ENCODE results near the gene TNNC2. TPM values are rescaled to one million over a fixed set of nuclear protein-coding genes. Genes with fewer than 3 reads are reported as not detected.
A peak's percentile ranks its signal among the peaks of the same experiment; 100 is the strongest.
"Not testable (repeated sequence)": the region's sequence is repeated elsewhere in the genome, so short reads cannot be mapped to it uniquely, and the experiment has no call there.

The TNNC2 gene
- total and polyA plus RNA-seq, 5 donors, result 0.46 to 0.77 TPM; not detected in 3

DNA sequence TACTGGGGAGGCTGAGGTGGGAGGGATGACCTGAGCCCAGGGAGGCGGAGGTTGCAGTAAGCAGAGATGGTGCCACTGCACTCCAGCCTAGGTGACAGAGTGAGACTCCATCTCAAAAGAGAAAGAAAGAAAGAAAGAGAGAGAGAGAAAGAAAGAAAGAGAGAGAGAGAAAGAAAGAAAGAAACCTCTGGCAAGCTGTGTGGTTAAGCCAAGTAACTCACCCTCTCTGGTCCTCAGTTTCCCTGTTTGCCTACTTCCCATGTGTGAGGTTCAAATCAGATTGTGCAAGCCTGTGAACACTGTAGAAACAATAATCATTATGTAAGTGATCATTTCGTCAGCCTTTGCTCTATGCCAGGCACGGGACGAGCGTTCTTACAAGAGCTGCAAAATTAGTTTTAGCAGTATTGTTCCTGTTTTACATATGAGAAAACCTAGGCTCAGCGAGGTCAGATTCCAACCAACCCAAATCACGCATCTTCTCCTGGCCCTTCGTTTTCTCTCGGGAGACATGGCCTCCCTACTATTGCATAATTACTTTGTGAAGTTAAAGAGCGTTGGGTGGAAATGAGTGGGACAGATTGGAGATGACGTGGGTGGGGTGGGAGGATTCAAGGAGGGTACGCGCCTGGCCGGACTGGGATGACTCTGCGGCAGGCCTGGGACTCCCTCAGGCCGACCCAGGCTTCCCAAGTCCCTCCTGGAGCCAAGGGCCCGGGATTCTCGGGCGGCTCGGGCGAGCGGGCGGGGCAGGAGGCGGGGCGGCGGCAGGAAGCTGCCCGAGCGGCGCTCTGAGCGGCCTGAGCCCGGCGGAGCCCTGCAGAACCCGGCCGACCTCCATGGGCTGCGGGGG is 6.1 kb upstream of the TNNC2 start, which contains the start of gene SNX21:
Gene SNX21 (plus strand): TSS at position 770 of the 853 bp plus-strand sequence. CDS start 121 bp downstream, outside the sequence.
- H3K27me3 ChIP-seq (ENCODE audit: control insufficient read depth, insufficient read depth), result no peaks in the 10 kb centered on the region
- ATAC-seq (peak; percentile 93 to 94), DNase-seq (peak; percentile 94 to 96 (median 96))
- no peaks in the 10 kb centered on the region for H3K9me3 ChIP-seq (ENCODE audit: control insufficient read depth, low read length)
- intact Hi-C loops (cut with DNase I), result loop anchor here in 1 of 4 donors (10.0 kb wide), 1 partner anchor 102 kb away; the partner anchor contains the start of gene PCIF1
- peak within 1 kb of the TSS; percentile 50 for H3K4me3 ChIP-seq (ENCODE audit: low read length)
- H3K27ac ChIP-seq (ENCODE audit: low read length), result peak within 1 kb of the TSS; percentile 85
- H3K4me1 ChIP-seq (ENCODE audit: control insufficient read depth, insufficient read depth, low read length), result peaks cover 7% of the 10 kb centered on the region
- WGBS, result 4% methylated on average over 35 of the region's 35 CpGs

DNA sequence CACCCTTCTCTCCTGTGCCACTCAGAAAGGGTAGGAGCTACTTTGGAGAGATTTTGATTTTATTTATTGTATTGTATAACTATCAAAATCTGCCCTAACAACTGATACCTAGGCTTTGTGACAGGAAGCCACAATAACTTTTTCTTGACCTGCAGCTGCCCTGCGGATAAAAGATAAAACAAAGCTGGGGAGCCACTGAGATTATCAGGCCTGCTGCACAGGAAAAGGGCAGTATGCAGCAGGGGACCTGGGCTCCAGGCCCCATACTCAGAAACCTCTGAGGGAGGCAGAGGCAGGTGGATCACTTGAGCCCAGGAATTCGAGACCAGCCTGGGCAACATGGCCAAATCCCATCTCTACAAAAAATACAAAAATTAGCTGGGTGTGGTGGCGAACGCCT is 5.5 kb upstream of the TNNC2 start:
- peaks cover 7% of the 10 kb centered on the region for H3K4me1 ChIP-seq (ENCODE audit: control insufficient read depth, insufficient read depth, low read length)
- H3K27ac ChIP-seq (ENCODE audit: low read length), result peak overlapping the region; percentile 85
- intact Hi-C loops (cut with DNase I), result loop anchor here in 1 of 4 donors (10.0 kb wide), 1 partner anchor 102 kb away; the partner anchor contains the start of gene PCIF1
- 77% methylated on average over 4 of the region's 4 CpGs for WGBS
- ATAC-seq (no peak), DNase-seq (no peak)
- no peaks in the 10 kb centered on the region for H3K9me3 ChIP-seq (ENCODE audit: control insufficient read depth, low read length)
- H3K4me3 ChIP-seq (ENCODE audit: low read length), result no peak overlapping the region
- H3K27me3 ChIP-seq (ENCODE audit: control insufficient read depth, insufficient read depth), result no peaks in the 10 kb centered on the region

DNA sequence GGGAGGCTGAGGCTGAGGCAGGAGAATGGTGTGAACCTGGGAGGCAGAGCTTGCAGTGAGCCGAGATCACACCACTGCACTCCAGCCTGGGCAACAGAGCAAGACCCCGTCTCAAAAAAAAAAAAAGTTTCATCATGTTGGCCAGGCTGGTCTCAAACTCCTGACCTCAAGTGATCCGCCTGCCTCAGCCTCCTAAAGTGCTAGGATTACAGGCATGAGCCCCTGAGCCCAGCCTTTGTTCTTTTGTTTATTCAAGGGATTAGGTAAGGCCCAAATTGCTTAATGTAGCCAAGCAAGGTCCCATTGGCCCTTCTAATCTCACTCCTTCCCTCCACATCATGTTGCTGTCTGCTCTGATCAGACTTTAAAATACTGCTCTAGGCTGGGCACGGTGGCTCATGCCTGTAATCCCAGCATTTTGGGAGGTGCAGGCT is 2.6 kb upstream of the TNNC2 start:
- not testable (repeated sequence) for H3K9me3 ChIP-seq (ENCODE audit: control insufficient read depth, low read length); H3K27ac ChIP-seq (ENCODE audit: low read length); DNase-seq; H3K27me3 ChIP-seq (ENCODE audit: control insufficient read depth, insufficient read depth); ATAC-seq; H3K4me3 ChIP-seq (ENCODE audit: low read length); H3K4me1 ChIP-seq (ENCODE audit: control insufficient read depth, insufficient read depth, low read length)
- intact Hi-C loops (cut with DNase I), result loop anchor here in 2 of 4 donors (10.0 kb wide), 2 partner anchors 105 to 135 kb away; partner anchors contain the start of gene PCIF1 (in 1 of the 2)
- 85% methylated on average over 4 of the region's 4 CpGs for WGBS

DNA sequence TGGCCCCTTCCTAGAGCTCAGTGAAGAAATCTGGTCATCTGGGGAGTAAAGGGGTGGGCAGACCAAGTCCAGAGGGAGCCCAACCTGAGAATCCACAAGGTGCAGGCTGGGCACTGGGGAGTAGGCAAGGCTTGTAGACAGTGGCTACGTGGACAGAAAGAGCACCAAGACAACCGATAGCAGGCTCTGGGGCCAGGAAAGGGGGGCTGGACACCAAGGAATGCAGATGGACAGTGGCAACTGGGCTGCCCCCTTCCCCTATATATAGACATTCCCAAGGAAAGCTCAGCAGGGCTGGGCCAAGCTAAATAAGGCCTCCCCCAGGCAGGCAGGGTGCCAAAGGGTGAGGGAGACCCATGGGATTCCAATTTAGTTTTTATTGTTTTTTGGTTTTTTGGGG is 1.5 kb upstream of the TNNC2 start:
- Histone ChIP-seq H3K27ac (ENCODE audit: low read length) (peak overlapping the region; percentile 70), H3K27me3 (ENCODE audit: control insufficient read depth, insufficient read depth) (no peaks in the 10 kb centered on the region), H3K4me1 (ENCODE audit: control insufficient read depth, insufficient read depth, low read length) (peaks cover 7% of the 10 kb centered on the region), H3K4me3 (ENCODE audit: low read length) (no peak overlapping the region), H3K9me3 (ENCODE audit: control insufficient read depth, low read length) (no peaks in the 10 kb centered on the region)
- DNase-seq (peak in 2 of 3 donors; percentile 43 to 70), ATAC-seq (no peak)
- WGBS, result 26% methylated on average over 2 of the region's 2 CpGs
- intact Hi-C loops (cut with DNase I), result loop anchor here in 1 of 4 donors (10.0 kb wide), 1 partner anchor 136 kb away; no protein-coding TSS in a partner anchor

DNA sequence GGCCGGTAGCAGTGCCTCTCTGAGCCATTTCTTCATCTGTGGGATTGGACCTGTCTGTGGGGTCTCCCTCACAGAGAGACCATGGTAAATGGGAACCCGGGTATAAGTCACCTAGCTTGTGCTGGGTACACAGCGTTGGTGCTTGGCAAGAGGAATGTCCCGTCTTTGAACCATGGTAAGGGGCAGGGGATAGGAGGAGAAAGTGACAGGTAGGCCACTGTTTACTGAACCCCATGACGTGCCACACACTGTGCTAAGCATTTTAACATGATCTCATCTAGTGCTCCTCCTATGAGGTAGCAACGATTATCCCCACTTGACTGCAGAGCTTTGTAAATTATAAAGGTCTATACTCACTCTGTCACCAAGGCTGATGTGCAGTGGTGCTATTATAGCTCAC is 600 bp upstream of the TNNC2 start:
- Histone ChIP-seq H3K27me3 (ENCODE audit: control insufficient read depth, insufficient read depth) (no peaks in the 10 kb centered on the region), H3K4me3 (ENCODE audit: low read length) (no peak overlapping the region), H3K4me1 (ENCODE audit: control insufficient read depth, insufficient read depth, low read length) (peaks cover 10% of the 10 kb centered on the region), H3K27ac (ENCODE audit: low read length) (no peak overlapping the region), H3K9me3 (ENCODE audit: control insufficient read depth, low read length) (no peaks in the 10 kb centered on the region)
- intact Hi-C loops (cut with DNase I), result loop anchor here in 1 of 4 donors (10.0 kb wide), 1 partner anchor 137 kb away; no protein-coding TSS in a partner anchor
- WGBS, result 88% methylated on average over 6 of the region's 6 CpGs
- no peak for ATAC-seq
- DNase-seq, result no peak

DNA sequence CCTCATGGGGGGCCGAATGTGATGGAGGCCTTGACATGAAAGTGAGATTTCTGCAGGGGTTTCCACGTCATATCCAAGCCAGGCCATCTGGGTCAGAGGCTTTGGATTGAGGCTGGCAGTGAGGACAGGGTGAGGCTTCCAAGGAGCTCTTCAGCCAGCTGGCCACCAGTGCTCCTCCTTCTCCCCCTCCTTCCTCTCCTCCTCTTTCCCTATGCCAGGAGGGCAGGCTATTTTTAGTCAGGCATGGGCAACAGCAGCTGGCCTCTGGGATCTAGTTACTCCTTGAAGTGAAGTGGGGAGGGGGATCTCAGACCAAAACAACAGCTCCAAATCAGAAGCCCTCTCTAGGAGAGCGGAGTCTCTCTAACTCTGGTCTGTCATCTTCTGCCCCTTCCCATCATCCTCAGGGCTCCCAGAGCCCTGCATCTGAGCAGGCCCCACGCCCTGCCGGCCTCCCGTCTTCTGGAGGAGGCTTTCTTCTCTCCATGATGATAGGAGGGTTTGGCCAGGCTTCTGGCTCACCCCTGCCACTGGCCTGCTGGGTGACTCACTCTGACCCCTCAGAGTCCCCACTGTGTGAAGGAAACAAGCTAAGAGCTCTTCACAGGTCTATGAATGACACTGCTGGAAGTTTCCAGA is 612 bp downstream of the TNNC2 start:
- Histone ChIP-seq H3K9me3 (ENCODE audit: control insufficient read depth, low read length) (no peaks in the 10 kb centered on the region), H3K4me1 (ENCODE audit: control insufficient read depth, insufficient read depth, low read length) (peaks cover 10% of the 10 kb centered on the region), H3K27me3 (ENCODE audit: control insufficient read depth, insufficient read depth) (no peaks in the 10 kb centered on the region), H3K27ac (ENCODE audit: low read length) (peak overlapping the region; percentile 2), H3K4me3 (ENCODE audit: low read length) (no peak overlapping the region)
- DNase-seq (peak in 2 of 3 donors; percentile 70 to 77), ATAC-seq (peak; percentile 53 to 71)
- intact Hi-C loops (cut with DNase I), result loop anchor here in 1 of 4 donors (10.0 kb wide), 1 partner anchor 138 kb away; no protein-coding TSS in a partner anchor
- 40% methylated on average over 6 of the region's 6 CpGs for whole genome bisulfite sequencing

DNA sequence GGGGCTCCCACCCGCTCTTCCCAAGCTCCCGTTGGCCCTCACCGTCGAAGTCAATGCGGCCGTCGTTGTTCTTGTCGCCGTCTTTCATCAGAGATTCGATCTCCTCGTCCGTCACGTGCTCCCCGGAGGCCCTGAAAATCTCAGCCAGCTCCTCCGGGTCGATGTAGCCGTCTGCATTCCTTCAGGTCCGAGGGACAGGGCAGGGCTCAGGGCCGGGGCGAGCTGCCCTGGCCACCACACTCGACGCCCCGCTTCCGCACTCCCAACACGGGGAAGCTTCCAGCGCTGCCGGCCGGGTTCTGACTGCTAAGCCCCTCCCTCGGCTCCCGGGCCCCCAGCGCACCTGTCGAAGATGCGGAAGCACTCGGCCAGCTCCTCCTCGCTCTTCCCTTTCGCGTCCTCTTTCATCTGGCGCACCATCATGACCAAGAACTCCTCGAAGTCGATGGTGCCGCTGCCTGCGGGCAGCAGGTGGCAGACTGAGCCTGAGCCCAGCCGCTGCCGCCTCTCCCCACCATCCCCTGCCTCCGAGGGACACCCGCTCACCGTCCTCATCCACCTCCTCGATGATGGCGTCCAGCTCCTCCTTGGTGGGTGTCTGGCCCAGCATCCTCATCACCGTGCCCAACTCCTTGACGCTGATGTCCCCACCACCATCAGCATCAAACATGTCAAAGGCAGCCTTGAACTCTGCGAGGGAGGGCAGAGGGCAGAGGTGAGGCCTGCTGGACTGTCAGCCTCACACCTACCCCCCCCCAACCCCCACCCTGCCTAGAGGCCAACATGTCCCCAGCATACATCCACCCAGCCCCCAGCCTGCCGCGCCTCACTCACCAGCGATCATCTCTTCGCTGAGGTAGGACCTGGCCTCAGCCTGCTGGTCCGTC is 2.9 kb downstream of the TNNC2 start:
- 18% methylated on average over 57 of the region's 57 CpGs for WGBS
- intact Hi-C loops (cut with DNase I), result loop anchor here in 1 of 4 donors (10.0 kb wide), 1 partner anchor 141 kb away; no protein-coding TSS in a partner anchor
- DNase-seq (peak; percentile 39 to 79 (median 77)), ATAC-seq (peak; percentile 58 to 61)
- H3K9me3 ChIP-seq (ENCODE audit: control insufficient read depth, low read length), result no peaks in the 10 kb centered on the region
- no peak overlapping the region for H3K4me3 ChIP-seq (ENCODE audit: low read length)
- peaks cover 10% of the 10 kb centered on the region for H3K4me1 ChIP-seq (ENCODE audit: control insufficient read depth, insufficient read depth, low read length)
- H3K27me3 ChIP-seq (ENCODE audit: control insufficient read depth, insufficient read depth), result no peaks in the 10 kb centered on the region
- no peak overlapping the region for H3K27ac ChIP-seq (ENCODE audit: low read length)

DNA sequence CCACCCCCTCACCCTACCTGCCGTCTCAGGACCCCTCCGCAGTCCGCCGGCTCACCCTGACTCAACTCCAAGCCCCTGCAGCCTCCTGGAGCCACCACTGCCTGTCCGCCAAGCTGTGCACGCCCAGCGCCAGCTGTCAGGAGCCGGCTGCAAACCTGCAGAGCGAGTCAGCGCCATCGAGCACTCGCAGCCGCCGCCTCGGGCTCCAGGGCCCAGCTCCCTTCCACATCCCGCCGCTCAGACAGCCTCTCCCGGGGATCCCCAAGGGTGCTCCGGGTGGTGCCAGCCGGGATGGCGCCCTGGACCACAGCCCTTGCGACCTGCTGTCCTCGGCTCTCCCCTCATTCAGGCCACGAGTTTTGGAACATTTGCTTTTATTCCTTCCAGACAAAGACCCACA is 4.3 kb downstream of the TNNC2 start:
- Histone ChIP-seq H3K9me3 (ENCODE audit: control insufficient read depth, low read length) (no peaks in the 10 kb centered on the region), H3K27me3 (ENCODE audit: control insufficient read depth, insufficient read depth) (no peaks in the 10 kb centered on the region), H3K27ac (ENCODE audit: low read length) (no peak overlapping the region), H3K4me1 (ENCODE audit: control insufficient read depth, insufficient read depth, low read length) (peaks cover 7% of the 10 kb centered on the region), H3K4me3 (ENCODE audit: low read length) (no peak overlapping the region)
- 5% methylated on average over 24 of the region's 24 CpGs for WGBS
- DNase-seq (peak in 2 of 3 donors; percentile 33 to 70), ATAC-seq (peak; percentile 30 to 43)
- intact Hi-C loops (cut with DNase I), result loop anchor here in 1 of 4 donors (10.0 kb wide), 1 partner anchor 142 kb away; no protein-coding TSS in a partner anchor

DNA sequence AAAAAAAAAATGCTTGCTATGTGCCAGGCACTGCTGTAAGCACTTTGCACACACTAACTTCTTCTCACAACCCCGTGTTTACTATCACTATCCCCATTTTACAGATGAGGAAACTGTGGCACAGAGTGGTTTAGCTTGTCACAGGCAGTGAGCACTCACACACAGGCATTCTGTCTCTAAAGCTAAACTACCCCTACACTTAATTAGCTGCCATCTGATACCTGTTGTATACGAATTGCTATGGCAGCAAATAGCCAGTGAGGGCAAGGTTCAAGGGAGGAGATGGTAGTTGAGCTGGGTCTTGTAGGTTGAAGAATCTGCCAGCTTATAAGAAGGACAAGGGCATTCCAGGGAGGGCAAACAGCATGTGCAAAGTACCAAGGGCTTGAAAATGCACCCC is 5.2 kb downstream of the TNNC2 start:
- peaks cover 7% of the 10 kb centered on the region for H3K4me1 ChIP-seq (ENCODE audit: control insufficient read depth, insufficient read depth, low read length)
- no peaks in the 10 kb centered on the region for H3K9me3 ChIP-seq (ENCODE audit: control insufficient read depth, low read length)
- intact Hi-C loops (cut with DNase I), result loop anchor here in 1 of 4 donors (10.0 kb wide), 1 partner anchor 143 kb away; no protein-coding TSS in a partner anchor
- H3K27ac ChIP-seq (ENCODE audit: low read length), result no peak overlapping the region
- H3K4me3 ChIP-seq (ENCODE audit: low read length), result no peak overlapping the region
- DNase-seq (no peak), ATAC-seq (no peak)
- no peaks in the 10 kb centered on the region for H3K27me3 ChIP-seq (ENCODE audit: control insufficient read depth, insufficient read depth)
- 75% methylated on average over 2 of the region's 2 CpGs for WGBS

DNA sequence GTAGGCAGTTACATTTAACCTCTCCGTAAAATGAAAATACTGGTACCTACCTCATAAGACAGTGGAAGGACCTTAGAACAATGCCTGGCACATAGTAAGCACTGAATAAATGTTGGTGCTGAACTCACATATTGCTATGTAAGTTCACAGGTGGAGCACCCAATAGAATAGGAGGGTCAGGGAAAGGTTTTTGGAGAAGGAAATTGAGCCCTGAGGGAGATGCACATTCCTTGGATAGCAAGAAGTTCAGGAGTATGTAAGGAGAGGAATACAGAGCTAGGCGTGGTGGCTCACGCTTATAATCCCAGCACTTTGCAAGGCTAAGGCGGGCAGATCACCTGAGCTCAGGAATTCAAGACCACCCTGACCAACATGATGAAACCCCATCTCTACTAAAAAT is 7.6 kb downstream of the TNNC2 start:
- Histone ChIP-seq H3K4me1 (ENCODE audit: control insufficient read depth, insufficient read depth, low read length) (peaks cover 3% of the 10 kb centered on the region), H3K4me3 (ENCODE audit: low read length) (no peak overlapping the region), H3K27ac (ENCODE audit: low read length) (no peak overlapping the region), H3K27me3 (ENCODE audit: control insufficient read depth, insufficient read depth) (no peaks in the 10 kb centered on the region), H3K9me3 (ENCODE audit: control insufficient read depth, low read length) (no peaks in the 10 kb centered on the region)
- 95% methylated on average over 4 of the region's 4 CpGs for WGBS
- intact Hi-C loops (cut with DNase I), result no loop called here
- DNase-seq (no peak), ATAC-seq (no peak)

Measured in right cardiac atrium (tissue), 5 donors.